ENCODE measurements around the gene MTCL1. TPM values are rescaled to one million over a fixed set of nuclear protein-coding genes. Genes with fewer than 3 reads are reported as not detected.

MTCL1 gene
- total and polyA plus RNA-seq, 9 of the 15 experiments (the other 6 are each of a cell fraction or from before 2014, with no cell fraction given): 0.21 to 7.4 (median 3.7) TPM

- H3K27ac ChIP-seq (ENCODE audit: extremely low read depth, low read depth, low read length): no peak overlapping the region
- CTCF ChIA-PET (ENCODE audit: low intra/inter-chr PET ratio): no interaction called here
- intact Hi-C loops (cut with micrococcal nuclease): no loop called here
Measured at GRCh38 chr18:8744656-8745055, 39.3 kb downstream of the MTCL1 start.

GRCh38 chr18:8745355-8746014 lies 40.1 kb downstream of the MTCL1 start:
- H3K9ac ChIP-seq (ENCODE audit: insufficient read depth in 1 of 2, low read depth in 2 of 2, low read length in 2 of 2): no peak overlapping the region
- H3K36me3 ChIP-seq (ENCODE audit: control insufficient read depth, insufficient read depth, low read length): no peaks in the 10 kb centered on the region; the same call in 2 of the 3 replicates
- no peak overlapping the region for H3K27ac ChIP-seq (ENCODE audit: extremely low read depth, low read depth, low read length)
- no peak overlapping the region for H2AFZ ChIP-seq (ENCODE audit: low read depth, low read length)
- no peaks in the 10 kb centered on the region for H4K20me1 ChIP-seq (replicated peaks; ENCODE audit: control insufficient read depth, insufficient read depth, low read length)
- no peaks in the 10 kb centered on the region for H3K79me2 ChIP-seq (ENCODE audit: control insufficient read depth, insufficient read depth, low read length)
- no peaks in the 10 kb centered on the region for H3K9me1 ChIP-seq (ENCODE audit: control insufficient read depth, insufficient read depth, low read length)
- H3K27me3 ChIP-seq (ENCODE audit: control insufficient read depth in 2 of 2, insufficient read depth in 2 of 2, low read length in 2 of 2): peaks cover 0 to 8% of the 10 kb centered on the region in 2 experiments; a peak in 1 of 5 replicates
- ATAC-seq (no peak), DNase-seq (ENCODE audit: extremely low read depth in 1 of 4, low spot score in 3 of 4) (no peak), FAIRE-seq (no peak)
- 53% methylated on average over 15 of the region's 15 CpGs for WGBS (ENCODE audit: insufficient coverage, low coverage, missing lambda C conversion rate)
- intact Hi-C loops (cut with micrococcal nuclease): no loop called here
- no peaks in the 10 kb centered on the region; a peak in 2 of 5 replicates for H3K4me1 ChIP-seq (replicated peaks in 1 of 2; ENCODE audit: control insufficient read depth in 2 of 2, insufficient read depth in 2 of 2, low read length in 2 of 2)
- BruUV-seq (replicated peaks): no TSS peak
- ChIA-PET POLR2A (no interaction called here), CTCF (ENCODE audit: low intra/inter-chr PET ratio) (no interaction called here)
- in situ Hi-C loops (cut with MboI): no loop called here
- H3K4me3 ChIP-seq: no peak overlapping the region
- no peak overlapping the region for H3K4me2 ChIP-seq (ENCODE audit: insufficient read depth, low read length)
- H3K9me3 ChIP-seq (replicated peaks; ENCODE audit: control insufficient read depth, insufficient read depth, low read depth, low read length): no peaks in the 10 kb centered on the region
- no peak for TF ChIP-seq ZHX1 (conservative IDR thresholded peaks at IDR 0.05; ENCODE audit: low read length)

More at GRCh38 chr18:8744656-8745055, 39.3 kb downstream of the MTCL1 start:
- peaks cover 0 to 8% of the 10 kb centered on the region in 2 experiments; a peak in 1 of 5 replicates for H3K27me3 ChIP-seq (ENCODE audit: control insufficient read depth in 2 of 2, insufficient read depth in 2 of 2, low read length in 2 of 2)
- no peak for FAIRE-seq
- no peaks in the 10 kb centered on the region for H3K79me2 ChIP-seq (ENCODE audit: control insufficient read depth, insufficient read depth, low read length)
- no peak overlapping the region for H3K4me2 ChIP-seq (ENCODE audit: insufficient read depth, low read length)
- POLR2A ChIA-PET: no interaction called here
- H4K20me1 ChIP-seq (replicated peaks; ENCODE audit: control insufficient read depth, insufficient read depth, low read length): no peaks in the 10 kb centered on the region
- no peak overlapping the region for H3K4me3 ChIP-seq
- WGBS (ENCODE audit: insufficient coverage, low coverage, missing lambda C conversion rate): 19% methylated on average over 4 of the region's 4 CpGs
- TF ChIP-seq MAFG (tag; conservative IDR thresholded peaks at IDR 0.05): no peak
- TF ChIP-seq KDM1A (IDR thresholded peaks at IDR 0.05): no peak
- TF ChIP-seq ZBTB1 (CRISPR knock-in tag; IDR thresholded peaks at IDR 0.05; ENCODE audit: borderline replicate concordance, low read depth): no peak
- TF ChIP-seq PTTG1 (tag; IDR thresholded peaks at IDR 0.05; ENCODE audit: low read depth): no peak
- TF ChIP-seq TEAD1 (CRISPR knock-in tag; IDR thresholded peaks at IDR 0.05): no peak
- TF ChIP-seq SRSF1 (IDR thresholded peaks at IDR 0.05; ENCODE audit: low read depth, low read length): no peak
- TF ChIP-seq KDM5B (IDR thresholded peaks at IDR 0.05; ENCODE audit: insufficient replicate concordance, low read depth, low read length): no peak
- TF ChIP-seq PPARD (CRISPR knock-in tag; IDR thresholded peaks at IDR 0.05): no peak
- no peak for TF ChIP-seq KLF6 (CRISPR knock-in tag; IDR thresholded peaks at IDR 0.05; ENCODE audit: borderline replicate concordance)
- TF ChIP-seq NCOA4 (IDR thresholded peaks at IDR 0.05; ENCODE audit: partially characterized antibody): no peak
- no peak for TF ChIP-seq C11orf30 (IDR thresholded peaks at IDR 0.05; ENCODE audit: low read depth)
- no peak for TF ChIP-seq HCFC1 (IDR thresholded peaks at IDR 0.05; ENCODE audit: low read depth, low read length)
- H3K36me3 ChIP-seq (ENCODE audit: control insufficient read depth, insufficient read depth, low read length): no peaks in the 10 kb centered on the region; the same call in 2 of the 3 replicates
- no peaks in the 10 kb centered on the region for H3K9me1 ChIP-seq (ENCODE audit: control insufficient read depth, insufficient read depth, low read length)
- no peak for ATAC-seq
- H3K9me3 ChIP-seq (replicated peaks; ENCODE audit: control insufficient read depth, insufficient read depth, low read depth, low read length): no peaks in the 10 kb centered on the region
- no peak for DNase-seq (ENCODE audit: extremely low read depth in 1 of 4, low spot score in 3 of 4)
- H2AFZ ChIP-seq (ENCODE audit: low read depth, low read length): no peak overlapping the region
- in situ Hi-C loops (cut with MboI): no loop called here
- H3K9ac ChIP-seq (ENCODE audit: insufficient read depth in 1 of 2, low read depth in 2 of 2, low read length in 2 of 2): no peak overlapping the region
- no TSS peak for BruUV-seq (replicated peaks)
- H3K4me1 ChIP-seq (replicated peaks in 1 of 2; ENCODE audit: control insufficient read depth in 2 of 2, insufficient read depth in 2 of 2, low read length in 2 of 2): no peaks in the 10 kb centered on the region; a peak in 2 of 5 replicates

Measured in K562 (cell line).